HG03025 (cell line): Measurements from ENCODE around the gene MSI2.

Source experiments
- ATAC-seq: cut with Tn5 transposase; IDR thresholded peaks from one replicate; pipeline ENCODE4 v1.9.1; 2021; ENCODE audit warnings: mild to moderate bottlenecking, moderate library complexity; ENCODE audit not compliant: unreplicated experiment, low FRiP score

The MSI2 gene

DNA sequence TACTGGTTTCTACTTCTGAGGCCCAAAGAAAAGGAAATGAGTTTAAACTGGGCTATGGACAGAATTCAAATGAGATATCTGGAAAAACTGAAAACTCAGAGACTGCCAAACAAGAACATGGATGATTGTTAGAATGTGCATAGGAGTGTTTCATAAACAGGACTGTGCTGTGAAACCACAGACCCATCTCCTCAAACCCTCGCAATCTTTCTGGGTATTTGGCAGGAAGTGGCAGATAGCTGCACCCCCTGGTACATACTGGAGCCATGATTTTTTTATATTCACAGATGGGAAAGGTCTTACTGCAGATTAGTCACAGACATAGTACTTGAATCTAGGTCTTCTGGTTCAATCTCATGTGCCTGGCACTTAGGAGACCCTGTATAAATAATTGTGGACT lies 343.8 kb downstream of the MSI2 start:
- ATAC-seq = no peak

DNA sequence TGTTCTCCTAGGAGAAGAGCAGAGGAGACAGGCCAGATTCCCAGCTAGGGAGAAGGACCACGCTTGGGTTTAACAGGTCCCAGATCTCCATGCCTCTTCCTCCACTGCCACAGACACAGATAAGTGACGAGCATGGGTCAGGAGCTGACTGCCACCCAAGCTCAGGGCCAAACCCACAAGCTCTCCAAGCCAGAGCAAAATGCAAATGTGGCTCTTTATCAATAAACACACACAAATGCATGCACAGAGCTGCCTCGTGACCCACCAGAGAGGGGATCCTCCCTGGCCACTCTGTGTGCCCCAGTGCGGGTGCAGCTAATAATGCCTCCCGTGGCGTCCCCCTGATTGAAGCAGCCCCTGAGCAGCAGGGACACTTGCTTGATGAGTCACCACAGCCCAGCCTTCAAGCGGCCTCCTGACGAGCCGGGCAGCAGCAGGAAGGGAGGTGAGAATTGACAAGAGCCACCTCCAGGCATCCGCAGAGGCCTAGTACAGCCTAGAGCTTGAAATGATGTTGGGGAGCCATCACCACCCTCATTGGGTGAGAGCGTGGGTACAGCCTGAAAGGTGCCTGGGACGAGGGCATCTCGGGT lies 344.9 kb downstream of the MSI2 start:
- ATAC-seq = no peak

DNA sequence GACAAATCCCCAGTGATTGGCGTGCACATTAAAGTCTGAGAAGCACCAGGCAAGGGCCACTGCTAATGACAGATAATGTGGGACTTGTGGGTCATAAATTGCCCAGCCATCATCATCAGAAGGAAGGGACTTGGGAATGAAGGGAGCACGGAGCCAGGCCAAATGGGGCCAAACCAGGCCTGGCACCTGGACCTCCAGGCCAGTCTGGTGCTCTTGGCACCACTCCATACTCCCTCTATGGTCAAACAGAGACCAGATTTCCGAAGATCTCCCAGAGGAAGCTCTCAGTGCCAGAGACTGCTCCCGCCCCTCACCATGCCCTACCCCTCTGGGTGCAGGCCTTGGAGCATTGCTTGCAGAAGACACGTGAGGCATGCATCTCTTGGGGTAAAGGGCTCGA lies 346.6 kb downstream of the MSI2 start:
- no peak for ATAC-seq

DNA sequence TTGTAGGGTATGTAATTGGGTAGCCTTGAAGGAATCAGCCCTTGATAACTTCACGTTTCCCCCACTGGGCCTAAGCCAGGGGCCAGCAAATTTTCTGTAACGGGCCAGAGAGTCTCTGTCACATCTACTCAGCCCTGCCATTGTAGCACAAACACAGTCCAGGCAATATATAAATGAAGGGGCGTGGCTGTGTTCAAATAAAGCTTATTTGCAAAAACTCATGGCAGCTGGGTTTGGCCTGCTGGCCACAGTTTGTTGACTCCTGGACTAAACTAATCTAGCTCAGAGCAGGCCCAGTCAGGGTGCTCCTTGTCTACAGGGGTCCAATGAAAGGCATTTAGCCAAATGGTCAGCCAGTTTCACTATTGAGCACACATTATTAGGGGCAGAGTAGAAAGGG lies 347.2 kb downstream of the MSI2 start:
- no peak for ATAC-seq

GRCh38 chr17:57603978-57604377 lies 347.7 kb downstream of the MSI2 start:
- no peak for ATAC-seq

- no peak for ATAC-seq
Observed at GRCh38 chr17:57604771-57605674, 348.7 kb downstream of the MSI2 start.

DNA sequence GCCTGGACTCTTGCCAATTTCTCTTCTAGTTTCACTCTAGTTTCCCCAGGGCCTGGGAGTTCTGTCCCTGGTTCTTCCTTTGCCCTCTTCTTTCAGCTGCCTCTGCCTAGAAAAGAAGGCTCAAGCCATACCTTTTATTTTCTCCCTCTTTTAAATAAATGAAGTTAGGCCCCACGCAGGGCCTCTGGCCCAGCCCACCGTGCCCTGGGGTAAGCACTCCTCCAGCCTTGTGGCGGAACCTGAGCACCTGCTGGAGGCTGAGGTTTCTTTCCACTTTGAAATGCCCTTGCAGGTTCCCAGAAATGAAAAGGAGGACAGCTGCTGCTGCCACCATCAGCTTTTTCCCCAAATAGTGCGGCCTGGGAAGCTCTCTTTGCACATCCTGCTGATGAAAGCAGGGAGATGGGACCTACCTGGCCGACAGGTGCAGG lies 349.4 kb downstream of the MSI2 start:
- no peak for ATAC-seq

DNA sequence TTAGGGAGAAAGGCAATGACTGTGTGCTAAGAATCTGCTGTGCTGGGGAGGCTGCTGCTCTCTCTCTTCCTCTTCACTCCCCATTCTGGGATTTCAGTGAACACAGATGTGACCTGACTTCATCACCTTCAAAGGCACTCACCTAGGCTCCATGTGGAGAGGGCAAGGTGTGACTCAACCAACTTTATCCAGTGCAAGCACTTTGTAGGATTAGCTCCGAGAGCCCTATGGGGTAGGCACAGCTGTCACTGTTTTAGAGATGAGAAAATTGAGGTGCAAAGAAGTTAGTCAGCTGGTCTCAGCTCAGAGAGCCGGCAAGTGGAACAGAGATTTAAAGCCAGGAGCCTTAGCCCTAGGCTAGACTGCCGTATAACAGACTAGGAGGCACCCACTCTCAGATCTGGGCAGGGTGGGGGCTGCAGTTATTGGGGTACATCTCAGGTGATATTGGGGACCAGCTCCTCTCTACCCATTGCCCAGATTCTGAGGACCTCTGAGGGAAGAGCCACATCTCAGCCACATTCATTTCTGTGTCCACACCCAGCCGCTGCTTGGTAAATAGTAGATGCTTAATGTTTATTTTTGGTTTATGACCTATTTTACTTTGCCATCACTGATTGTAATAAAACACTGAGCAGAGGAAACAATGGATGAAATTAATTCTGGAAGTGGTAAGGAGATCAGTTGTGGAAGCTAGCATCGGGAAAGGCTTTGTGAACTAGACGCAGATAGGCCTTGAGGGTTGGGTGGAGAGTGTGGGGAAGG lies 350.0 kb downstream of the MSI2 start:
- no peak for ATAC-seq

- no peak for ATAC-seq
Observed at GRCh38 chr17:57607553-57608120, 351.3 kb downstream of the MSI2 start.

DNA sequence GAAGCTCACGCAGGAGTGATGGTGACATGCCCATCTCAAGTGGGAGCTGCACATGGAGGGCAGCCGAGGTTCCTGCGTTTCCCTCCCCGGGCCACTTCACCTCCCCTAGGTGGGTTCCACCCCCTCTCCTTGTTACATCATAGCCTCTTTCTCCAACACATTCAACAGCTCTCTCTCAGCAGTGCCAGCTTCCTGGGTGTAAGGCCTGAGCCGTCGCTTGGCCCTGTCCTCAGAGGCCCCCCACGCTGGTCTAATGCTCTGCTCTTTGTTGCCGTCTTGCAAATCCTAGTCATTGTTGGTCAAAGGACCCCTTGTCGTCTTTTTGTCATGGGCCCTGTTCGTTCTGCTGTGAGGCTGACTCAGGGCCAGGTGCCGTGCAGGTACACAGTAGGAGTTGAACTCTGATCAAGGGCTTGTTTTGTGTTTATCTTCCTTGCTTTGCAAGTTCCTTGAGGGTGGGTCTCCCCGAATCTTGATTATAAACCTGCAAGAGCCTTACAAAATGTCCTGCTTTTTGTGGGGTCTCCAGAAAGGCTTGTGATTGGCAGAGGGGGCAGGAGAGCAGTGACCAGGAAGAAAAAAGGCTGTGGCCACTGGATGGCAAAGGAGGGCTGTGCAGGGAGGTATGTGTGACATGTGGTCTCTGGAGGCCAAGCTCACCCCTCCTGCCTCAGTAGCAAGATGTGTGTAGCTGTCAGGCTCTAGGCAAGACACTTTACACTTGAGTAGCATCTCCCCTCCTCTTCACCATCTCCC lies 352.2 kb downstream of the MSI2 start:
- ATAC-seq = no peak

- ATAC-seq = no peak
Observed at GRCh38 chr17:57609125-57609877, 353.0 kb downstream of the MSI2 start.

GRCh38 chr17:57609878-57610270 lies 353.6 kb downstream of the MSI2 start:
- ATAC-seq = no peak

DNA sequence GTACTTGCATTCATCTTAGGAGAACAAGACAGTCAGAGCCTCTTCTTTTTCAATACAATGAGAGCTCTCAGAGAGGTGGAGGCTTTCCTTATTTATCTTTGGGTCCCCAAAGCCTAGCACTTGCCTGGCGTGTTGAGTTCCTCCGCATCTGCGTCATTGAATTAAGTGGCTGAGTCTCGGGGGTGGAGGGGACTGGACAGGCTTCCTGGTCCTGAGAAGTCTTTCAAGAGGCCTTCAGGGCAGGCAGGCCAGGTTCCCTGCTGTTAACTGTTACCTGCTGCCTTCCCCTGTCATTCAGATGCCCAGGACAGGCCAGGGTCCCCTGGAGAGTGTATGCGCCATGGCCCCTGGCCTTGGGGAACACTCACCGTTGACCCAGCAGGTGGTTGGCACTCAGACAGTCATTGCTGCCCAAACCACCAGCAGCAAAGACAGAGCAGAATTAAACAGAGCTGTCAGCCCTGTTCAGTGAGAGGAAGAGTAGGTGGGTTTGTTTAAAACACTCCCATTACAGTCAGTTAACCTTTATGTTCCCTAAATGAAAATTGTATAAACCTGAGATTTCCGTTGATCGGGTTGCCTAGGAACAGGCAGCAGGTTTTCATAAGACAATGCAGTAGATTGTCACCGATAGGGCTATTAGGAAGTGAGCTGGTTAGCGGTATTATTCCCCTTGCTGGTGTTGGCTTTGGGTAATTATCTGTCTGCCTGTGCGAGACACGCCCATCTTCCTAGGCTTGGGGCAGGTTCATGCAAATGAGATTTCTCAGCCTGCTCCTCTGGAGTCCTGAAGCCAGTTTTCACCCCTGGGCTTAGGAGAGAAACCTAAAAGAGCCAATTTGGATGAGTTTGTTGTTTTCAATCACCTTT lies 356.1 kb downstream of the MSI2 start:
- ATAC-seq = no peak

GRCh38 chr17:57614742-57615141 lies 358.4 kb downstream of the MSI2 start:
- ATAC-seq = no peak

DNA sequence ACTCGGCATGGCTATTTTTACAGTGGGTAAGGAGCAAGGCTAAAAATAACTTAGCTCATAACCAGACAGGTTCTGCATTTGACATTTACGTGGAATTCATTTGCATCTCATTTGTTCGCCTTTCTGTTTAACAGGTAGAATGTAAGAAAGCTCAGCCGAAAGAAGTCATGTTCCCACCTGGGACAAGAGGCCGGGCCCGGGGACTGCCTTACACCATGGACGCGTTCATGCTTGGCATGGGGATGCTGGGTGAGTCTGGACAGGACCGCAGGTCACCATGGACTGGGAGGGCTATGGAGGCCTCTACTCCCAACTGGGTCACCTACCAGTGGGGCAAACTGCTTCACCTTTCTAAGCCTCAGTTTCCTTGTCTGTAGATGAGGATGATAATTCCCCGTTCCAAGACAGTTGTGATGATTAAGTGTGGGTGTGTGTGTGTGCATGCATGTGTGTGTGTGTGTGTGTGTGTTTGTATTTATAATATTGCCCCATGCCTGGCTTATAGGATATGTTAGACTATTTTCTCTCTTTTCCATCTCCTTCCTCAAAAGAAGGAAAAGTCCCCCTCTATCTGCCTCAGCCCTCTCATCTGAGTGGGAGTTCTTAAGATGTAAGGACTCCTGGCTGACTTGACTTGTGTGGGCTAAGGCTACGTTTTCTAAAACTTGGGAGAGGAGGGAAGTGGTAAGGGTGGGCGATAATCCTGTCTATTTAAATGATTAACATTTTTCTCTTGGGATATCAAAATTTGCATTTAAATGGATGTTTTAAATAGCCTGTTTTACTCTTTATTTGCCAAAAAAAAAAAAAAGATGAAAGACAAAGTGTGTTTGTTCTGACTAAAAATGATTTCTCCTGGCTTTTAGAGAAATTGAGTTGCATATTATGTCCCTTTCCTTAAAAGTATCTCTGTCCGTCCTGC lies 359.8 kb downstream of the MSI2 start:
- ATAC-seq = no peak

DNA sequence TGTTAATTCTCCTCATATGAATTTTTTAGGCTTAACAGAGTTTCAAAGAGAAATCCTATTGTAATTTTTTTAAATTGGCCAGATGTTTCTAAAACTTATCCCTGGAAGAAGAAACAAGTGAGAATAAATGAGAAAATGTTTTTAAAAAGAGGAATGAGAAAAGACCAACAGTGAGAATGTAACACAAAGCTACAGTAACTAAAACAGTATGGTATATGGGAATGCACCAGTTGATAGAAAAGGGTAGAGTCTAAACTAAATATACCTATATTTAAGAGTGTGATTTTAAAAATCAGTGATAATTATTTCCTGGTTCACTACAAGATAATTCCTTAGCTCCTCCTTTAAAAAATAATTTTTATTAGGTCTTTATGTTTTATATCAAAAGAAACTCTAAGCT lies 360.9 kb downstream of the MSI2 start:
- no peak for ATAC-seq

DNA sequence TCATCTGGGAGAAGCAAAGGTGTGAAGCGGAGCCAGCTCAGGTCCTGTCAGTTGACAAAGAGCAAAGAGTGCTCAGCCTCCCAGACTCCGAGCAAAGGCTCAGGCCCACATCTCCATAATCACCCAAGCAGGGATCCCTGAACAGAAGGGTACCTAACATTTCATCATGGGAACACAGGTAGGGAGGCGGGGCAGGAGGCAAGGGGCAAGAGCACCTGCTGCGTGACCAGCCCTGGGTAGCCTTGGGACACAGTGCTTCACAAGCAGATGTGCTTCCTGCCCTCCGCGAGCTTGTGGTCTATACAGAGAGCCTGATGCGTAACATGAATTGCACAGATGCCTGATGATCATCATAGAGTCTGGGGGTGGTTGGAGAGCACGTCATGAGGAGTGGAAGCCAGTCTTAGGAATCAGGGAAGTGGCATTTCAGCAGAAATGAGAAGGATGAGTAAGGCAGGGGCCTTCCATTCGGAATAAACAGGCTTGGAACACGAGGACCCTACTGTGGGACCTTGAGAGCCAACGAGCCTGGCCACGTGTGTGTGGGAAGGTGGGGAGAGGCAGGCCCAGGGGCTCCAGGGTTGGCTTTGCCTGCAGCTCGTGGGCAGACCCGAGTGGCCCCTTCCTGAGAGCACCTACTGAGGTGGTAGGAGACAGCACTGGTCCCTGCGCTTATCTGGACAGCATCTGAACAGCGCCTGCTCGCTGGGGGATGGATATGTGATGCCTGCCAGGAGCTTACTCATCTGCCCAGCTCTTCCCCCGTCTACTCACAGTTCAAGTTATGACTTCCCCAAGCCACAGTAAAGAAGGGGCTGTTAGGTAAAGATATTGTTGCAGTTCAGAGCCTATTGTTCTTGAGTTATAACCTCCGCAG lies 363.0 kb downstream of the MSI2 start:
- no peak for ATAC-seq
